H1 (cell line): ENCODE measurements around the gene GOLGA8F. TPM values are rescaled to one million over a fixed set of nuclear protein-coding genes. Genes with fewer than 3 reads are reported as not detected.
"Not testable (repeated sequence)": the region's sequence is repeated elsewhere in the genome, so short reads cannot be mapped to it uniquely, and the experiment has no call there.

Experiments
- CTCF ChIA-PET: fragments of 300-600 bp; sonication (Branson Sonifier 250); formaldehyde crosslinking; loops from one replicate; lab custom pipeline; 2021; ENCODE audit not compliant: partially characterized antibody; lab: Charles Lee
- POLR2A ChIA-PET: fragments of 300-600 bp; sonication (Branson Sonifier 250); formaldehyde crosslinking; loops from one replicate; lab custom pipeline; 2021; ENCODE audit warnings: inconsistent platforms; ENCODE audit not compliant: partially characterized antibody; lab: Charles Lee
- DNase-seq, 2 experiments: peaks; one replicate each; pipeline versions ENCODE4 v3.0.0 to v3.0.0-alpha.2; 2010 to 2022; ENCODE audit warnings: low spot score in 2 of 2, low read depth in 1 of 2, mixed read lengths in 1 of 2
- FAIRE-seq: peaks from 2 replicates; lab custom pipeline; 2011; peaks lifted over from hg19 to GRCh38; lab: Jason Lieb, UNC
- H2AFZ ChIP-seq: 2 replicates; pipeline ENCODE4 v1.8.1; 2012; ENCODE audit warnings: low read length, inconsistent platforms
- H2AK5ac ChIP-seq: 2 replicates; pipeline ENCODE4 v1.6.1; 2013; ENCODE audit warnings: low read depth, low read length
- H2BK120ac ChIP-seq: replicated peaks from 2 replicates; pipeline ENCODE3; 2013; ENCODE audit warnings: low read depth, low read length, inconsistent platforms
- H2BK12ac ChIP-seq: 2 replicates; pipeline ENCODE4 v1.6.1; 2013; ENCODE audit warnings: low read depth, low read length
- H2BK15ac ChIP-seq: 2 replicates; pipeline ENCODE4 v1.6.1; 2013; ENCODE audit warnings: low read length
- H2BK20ac ChIP-seq: 2 replicates; pipeline ENCODE4 v1.6.1; 2013; ENCODE audit warnings: low read length
- H2BK5ac ChIP-seq: 2 replicates; pipeline ENCODE4 v1.6.1; 2013; ENCODE audit warnings: low read depth, low read length
- H3K14ac ChIP-seq: 2 replicates; pipeline ENCODE4 v1.6.1; 2013; ENCODE audit warnings: inconsistent platforms; ENCODE audit not compliant: insufficient read length
- H3K18ac ChIP-seq: 2 replicates; pipeline ENCODE4 v1.6.1; 2013; ENCODE audit warnings: low read length; ENCODE audit errors: extremely low read depth
- H3K23ac ChIP-seq: 2 replicates; pipeline ENCODE4 v1.6.1; 2013; ENCODE audit warnings: inconsistent platforms; ENCODE audit not compliant: insufficient read length
- H3K23me2 ChIP-seq: 2 replicates; pipeline ENCODE4 v1.6.1; 2013; ENCODE audit warnings: low read depth, low read length
- H3K27ac ChIP-seq: 2 replicates; pipeline ENCODE4 v1.6.1; 2011; ENCODE audit warnings: low read depth, low read length, inconsistent platforms
- H3K27me3 ChIP-seq, 4 experiments: replicated peaks in 1 of 4; 1 replicate in 1 of 4; 2 replicates in 3 of 4; pipeline versions ENCODE4 v1.6.1 to v1.8.1; 2011 to 2013; ENCODE audit warnings: low read length in 3 of 4, mild to moderate bottlenecking in 3 of 4, inconsistent platforms in 2 of 4, mixed read lengths in 2 of 4, moderate library complexity in 1 of 4; ENCODE audit not compliant: control insufficient read depth in 3 of 4, insufficient read depth in 3 of 4; ENCODE audit errors: extremely low read depth in 1 of 4
- H3K36me3 ChIP-seq, 4 experiments: 2 replicates each; pipeline versions ENCODE4 v1.6.1 to v1.8.1; 2011 to 2013; ENCODE audit warnings: mild to moderate bottlenecking in 4 of 4, low read length in 3 of 4, moderate library complexity in 2 of 4, control low read depth in 1 of 4, inconsistent platforms in 1 of 4; ENCODE audit not compliant: insufficient read depth in 4 of 4, control insufficient read depth in 2 of 4
- H3K4ac ChIP-seq: replicated peaks from 2 replicates; pipeline ENCODE3; 2013; ENCODE audit warnings: low read length, low read depth, mixed read lengths, inconsistent platforms; ENCODE audit not compliant: insufficient read length
- H3K4me1 ChIP-seq, 4 experiments: replicated peaks in 1 of 4; 1 replicate in 1 of 4; 2 replicates in 3 of 4; pipeline versions ENCODE4 v1.6.1 to v1.8.1; 2011 to 2013; ENCODE audit warnings: low read length in 3 of 4, inconsistent platforms in 2 of 4, mixed read lengths in 1 of 4; ENCODE audit not compliant: insufficient read depth in 4 of 4, control insufficient read depth in 3 of 4
- H3K4me2 ChIP-seq, 2 experiments: 2 replicates each; pipeline versions ENCODE4 v1.6.1 to v1.8.1; 2011 to 2013; ENCODE audit warnings: low read depth in 2 of 2, low read length in 2 of 2, control low read depth in 1 of 2, inconsistent platforms in 1 of 2, mild to moderate bottlenecking in 1 of 2; ENCODE audit not compliant: insufficient read depth in 1 of 2
- H3K4me3 ChIP-seq, 4 experiments: fragments of 200-600, 300-600 bp in 1 of 4; sonication (generic), shearing (Covaris generic), sonication (Bioruptor Twin) in 1 of 4; 2 replicates each; pipeline versions ENCODE4 v1.5.1 to v1.8.1; 2011 to 2016; ENCODE audit warnings: low read length in 4 of 4, low read depth in 3 of 4, control low read depth in 2 of 4, inconsistent platforms in 2 of 4, mild to moderate bottlenecking in 2 of 4, mixed read lengths in 1 of 4, moderate library complexity in 1 of 4; ENCODE audit not compliant: insufficient read depth in 2 of 4; ENCODE audit errors: extremely low read depth in 1 of 4
- H3K56ac ChIP-seq: replicated peaks from 2 replicates; pipeline ENCODE3; 2013; ENCODE audit warnings: low read depth, mild to moderate bottlenecking, mixed read lengths, low read length, inconsistent platforms; ENCODE audit not compliant: insufficient read length
- H3K79me1 ChIP-seq: 2 replicates; pipeline ENCODE4 v1.6.1; 2013; ENCODE audit warnings: low read depth, low read length, control low read depth
- H3K79me2 ChIP-seq, 2 experiments: 2 replicates each; pipeline versions ENCODE4 v1.6.1 to v1.8.1; 2012 to 2013; ENCODE audit warnings: low read length in 2 of 2, mild to moderate bottlenecking in 2 of 2, inconsistent platforms in 1 of 2; ENCODE audit not compliant: insufficient read depth in 2 of 2, control insufficient read depth in 1 of 2
- H3K9ac ChIP-seq, 4 experiments: replicated peaks in 1 of 4; 1 replicate in 1 of 4; 2 replicates in 3 of 4; pipeline versions ENCODE4 v1.6.1 to v1.8.1; 2011 to 2013; ENCODE audit warnings: low read depth in 3 of 4, low read length in 3 of 4, control low read depth in 2 of 4, mild to moderate bottlenecking in 2 of 4, moderate library complexity in 2 of 4, inconsistent platforms in 1 of 4; ENCODE audit errors: extremely low read depth in 1 of 4
- H3K9me3 ChIP-seq, 2 experiments: 2 replicates each; pipeline versions ENCODE4 v1.6.1 to v1.8.1; 2012 to 2013; ENCODE audit warnings: mild to moderate bottlenecking in 2 of 2, moderate library complexity in 2 of 2, control low read depth in 1 of 2, inconsistent platforms in 1 of 2, low read depth in 1 of 2, low read length in 1 of 2, mixed read lengths in 1 of 2; ENCODE audit not compliant: insufficient read depth in 2 of 2
- H4K20me1 ChIP-seq, 2 experiments: replicated peaks in 1 of 2; 2 replicates each; pipeline versions ENCODE3 to v1.8.1; 2011 to 2013; ENCODE audit warnings: inconsistent platforms in 2 of 2, low read length in 2 of 2, mild to moderate bottlenecking in 1 of 2; ENCODE audit not compliant: insufficient read depth in 2 of 2, control insufficient read depth in 1 of 2
- H4K5ac ChIP-seq: 2 replicates; pipeline ENCODE4 v1.6.1; 2013; ENCODE audit warnings: low read length, low read depth, mixed read lengths, inconsistent platforms; ENCODE audit not compliant: insufficient read length
- H4K8ac ChIP-seq: 2 replicates; pipeline ENCODE4 v1.8.0; 2013; ENCODE audit warnings: mild to moderate bottlenecking, moderate library complexity, low read length, inconsistent platforms; ENCODE audit not compliant: insufficient read depth; ENCODE audit errors: extremely low read depth
- H4K91ac ChIP-seq: replicated peaks from 2 replicates; pipeline ENCODE3; 2013; ENCODE audit warnings: low read length, mixed read lengths, inconsistent platforms; ENCODE audit not compliant: insufficient read length
- WGBS, 2 experiments: shearing (Covaris generic) in 1 of 2; methylation state at CpG; one replicate each; pipeline versions ENCODE4 v1.1.6 to v1.1.7; 2013 to 2015; ENCODE audit warnings: low lambda C conversion rate in 2 of 2, mixed read lengths in 2 of 2, inconsistent platforms in 1 of 2, low coverage in 1 of 2, missing lambda C conversion rate in 1 of 2; ENCODE audit not compliant: insufficient replicate concordance in 2 of 2, insufficient coverage in 1 of 2, insufficient read length in 1 of 2; ENCODE audit errors: extremely low coverage in 1 of 2, missing lambda C conversion rate in 1 of 2; 5-methylcytosine and 5-hydroxymethylcytosine counted together
- polyA plus RNA-seq, 7 experiments: library from polyadenylated mRNA; depleted of rRNA in 3 of 7; stranded (reverse) in 5 of 7; unstranded in 2 of 7; fragments of >200 nt in 5 of 7; fragments of 200-250 nt in 2 of 7; gene quantifications; 1 replicate in 5 of 7; 2 replicates in 1 of 7; 4 replicates in 1 of 7; pipeline versions ENCODE4 v1.2.1 to v1.2.3, GENCODE V29; 2011 to 2013; ENCODE audit warnings: missing spikeins in 2 of 7, mixed read lengths in 2 of 7
- total RNA-seq: library from RNA; stranded (reverse); fragmentation: NEBNext Ultra II Directional; extraction: Animal tissue kit (Norgen Biotek cat#: 25700); gene quantifications from 2 replicates; pipeline ENCODE4 v1.2.1, GENCODE V29; 2021

GOLGA8F gene
- total and polyA plus RNA-seq, 2 of the 8 experiments (the other 6 are each of a cell fraction or from before 2014, with no cell fraction given), result not detected

DNA sequence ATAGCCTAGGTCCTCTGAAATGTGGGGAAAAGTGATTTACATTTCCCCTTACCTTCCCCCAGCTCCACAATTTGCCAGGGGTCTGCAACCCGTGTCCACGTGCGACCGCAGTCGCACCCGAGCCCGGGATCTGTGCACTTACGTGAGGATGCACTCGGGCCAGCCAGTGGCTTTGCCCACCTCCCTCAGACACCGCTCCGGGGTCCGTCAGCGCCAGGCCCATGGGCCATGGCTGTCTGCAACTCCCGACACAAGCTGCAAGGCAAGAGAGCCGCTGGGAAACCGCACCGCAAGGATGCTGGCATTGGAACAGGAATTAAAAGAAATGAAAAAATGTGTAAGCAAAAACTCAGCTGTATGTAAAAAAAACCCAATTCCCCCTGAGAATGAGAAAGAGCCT, 13.0 kb upstream of the GOLGA8F start:
- POLR2A ChIA-PET, H3K79me1 ChIP-seq, H2BK5ac ChIP-seq, H3K9me3 ChIP-seq, DNase-seq, CTCF ChIA-PET, H3K4ac ChIP-seq, H3K4me3 ChIP-seq, H2AK5ac ChIP-seq, H3K27ac ChIP-seq, H3K4me1 ChIP-seq, H2BK120ac ChIP-seq, H2BK12ac ChIP-seq, H3K27me3 ChIP-seq, H3K4me2 ChIP-seq, H2BK15ac ChIP-seq, H4K8ac ChIP-seq, H2BK20ac ChIP-seq, H4K20me1 ChIP-seq, FAIRE-seq, H3K23ac ChIP-seq, H2AFZ ChIP-seq, H3K36me3 ChIP-seq, H3K9ac ChIP-seq, H3K14ac ChIP-seq, H4K5ac ChIP-seq, H3K79me2 ChIP-seq, H3K18ac ChIP-seq, H3K23me2 ChIP-seq, H3K56ac ChIP-seq, H4K91ac ChIP-seq: not testable (repeated sequence)
- WGBS, 2 experiments, result no CpG with 5 or more reads among the region's 17 CpGs

DNA sequence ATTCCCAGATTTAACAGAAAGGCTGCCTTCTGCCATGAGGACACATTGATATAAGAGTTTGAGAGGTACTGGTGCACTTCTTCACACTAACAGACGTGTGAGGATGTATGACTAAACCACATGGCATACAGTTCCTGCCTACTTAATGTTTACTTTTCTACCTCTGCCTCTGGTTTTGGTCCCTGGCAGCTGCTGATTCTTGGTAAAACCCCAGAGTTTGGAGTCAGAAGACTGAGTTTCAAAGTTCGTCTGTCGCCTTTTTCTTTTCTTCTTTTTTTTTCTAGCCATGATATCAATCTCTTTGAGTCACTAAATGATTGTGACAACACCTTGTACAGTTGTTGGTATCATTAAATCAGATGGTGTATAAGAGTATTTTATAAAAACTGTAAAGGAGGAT, 1.6 kb downstream of the GOLGA8F start:
- H3K79me2 ChIP-seq, CTCF ChIA-PET, H4K91ac ChIP-seq, H2BK15ac ChIP-seq, H3K4me3 ChIP-seq, H3K36me3 ChIP-seq, H3K23ac ChIP-seq, H3K27me3 ChIP-seq, H3K23me2 ChIP-seq, POLR2A ChIA-PET, FAIRE-seq, H3K27ac ChIP-seq, H3K18ac ChIP-seq, H2AFZ ChIP-seq, H3K4me2 ChIP-seq, H2BK12ac ChIP-seq, H4K20me1 ChIP-seq, H3K14ac ChIP-seq, H2BK20ac ChIP-seq, H3K9me3 ChIP-seq, H4K5ac ChIP-seq, H3K56ac ChIP-seq, H4K8ac ChIP-seq, H2BK5ac ChIP-seq, H3K4ac ChIP-seq, H3K79me1 ChIP-seq, H2AK5ac ChIP-seq, DNase-seq, H2BK120ac ChIP-seq, H3K9ac ChIP-seq, H3K4me1 ChIP-seq: not testable (repeated sequence)
- 96% methylated on average over 2 of the region's 3 CpGs; no CpG with 5 or more reads in 1 of the 2 experiments for whole genome bisulfite sequencing, 2 experiments
